Muscle layer of duodenum (tissue), 2 donors: ENCODE data around the gene TP73.

ENCODE experiments used
- H3K27ac ChIP-seq: one replicate; pipeline ENCODE4 v1.7.0; 2013; ENCODE audit warnings: mild to moderate bottlenecking, low read length
- H3K27me3 ChIP-seq: one replicate; pipeline ENCODE4 v1.7.0; 2013; ENCODE audit warnings: low read depth, mild to moderate bottlenecking, control low read depth, low read length
- H3K36me3 ChIP-seq, 2 donors: one replicate each; pipeline ENCODE4 v1.7.0; 2013; ENCODE audit warnings: low read length in 2 of 2, control low read depth in 1 of 2, mild to moderate bottlenecking in 1 of 2; ENCODE audit not compliant: insufficient read depth in 2 of 2, control insufficient read depth in 1 of 2
- H3K4me1 ChIP-seq, 2 donors: one replicate each; pipeline ENCODE4 v1.7.0; 2013; ENCODE audit warnings: low read length in 2 of 2, mild to moderate bottlenecking in 2 of 2, control low read depth in 1 of 2, moderate library complexity in 1 of 2; ENCODE audit not compliant: insufficient read depth in 2 of 2, control insufficient read depth in 1 of 2
- H3K4me3 ChIP-seq, 2 donors: one replicate each; pipeline ENCODE4 v1.7.0; 2013; ENCODE audit warnings: low read length in 2 of 2, low read depth in 1 of 2, mild to moderate bottlenecking in 1 of 2
- H3K9me3 ChIP-seq, 2 donors: one replicate each; pipeline ENCODE4 v1.7.0; 2013; ENCODE audit warnings: low read length in 2 of 2, control low read depth in 1 of 2, mild to moderate bottlenecking in 1 of 2; ENCODE audit not compliant: control insufficient read depth in 1 of 2
- donor health status: healthy.

The TP73 gene

GRCh38 chr1:3708791-3709190, 56.5 kb downstream of the TP73 start:
- H3K4me3 ChIP-seq, result no peak overlapping the region
- H3K27me3 ChIP-seq, result peaks cover 7% of the 10 kb centered on the region
- no peaks in the 10 kb centered on the region for H3K9me3 ChIP-seq
- H3K4me1 ChIP-seq, result no peaks in the 10 kb centered on the region
- H3K36me3 ChIP-seq, result no peaks in the 10 kb centered on the region
- no peak overlapping the region for H3K27ac ChIP-seq

GRCh38 chr1:3710251-3710650, 57.9 kb downstream of the TP73 start:
- Histone ChIP-seq H3K4me1 (peaks cover 0 to 3% of the 10 kb centered on the region in 2 donors), H3K27me3 (peaks cover 7% of the 10 kb centered on the region), H3K4me3 (no peak overlapping the region), H3K27ac (no peak overlapping the region), H3K9me3 (no peaks in the 10 kb centered on the region), H3K36me3 (no peaks in the 10 kb centered on the region)

GRCh38 chr1:3711381-3711779, 59.1 kb downstream of the TP73 start:
- Histone ChIP-seq H3K4me1 (peaks cover 0 to 3% of the 10 kb centered on the region in 2 donors), H3K36me3 (no peaks in the 10 kb centered on the region), H3K27ac (no peak overlapping the region), H3K9me3 (no peaks in the 10 kb centered on the region), H3K27me3 (peaks cover 7% of the 10 kb centered on the region), H3K4me3 (no peak overlapping the region)

- no peak overlapping the region for H3K4me3 ChIP-seq
- H3K9me3 ChIP-seq, result no peaks in the 10 kb centered on the region
- H3K36me3 ChIP-seq, result no peaks in the 10 kb centered on the region
- peaks cover 7% of the 10 kb centered on the region for H3K27me3 ChIP-seq
- H3K27ac ChIP-seq, result no peak overlapping the region
- peaks cover 0 to 3% of the 10 kb centered on the region in 2 donors for H3K4me1 ChIP-seq
These were observed 59.6 kb downstream of the TP73 start for GRCh38 chr1:3711780-3712451.

- Histone ChIP-seq H3K4me3 (no peak overlapping the region), H3K27me3 (peaks cover 12% of the 10 kb centered on the region), H3K27ac (no peak overlapping the region), H3K4me1 (peaks cover 0 to 3% of the 10 kb centered on the region in 2 donors), H3K9me3 (no peaks in the 10 kb centered on the region), H3K36me3 (no peaks in the 10 kb centered on the region)
These were observed 60.5 kb downstream of the TP73 start for GRCh38 chr1:3712573-3713535.

GRCh38 chr1:3713840-3714239, 61.5 kb downstream of the TP73 start:
- H3K27ac ChIP-seq, result no peak overlapping the region
- H3K4me3 ChIP-seq, result no peak overlapping the region
- no peaks in the 10 kb centered on the region for H3K9me3 ChIP-seq
- no peaks in the 10 kb centered on the region for H3K36me3 ChIP-seq
- H3K27me3 ChIP-seq, result peaks cover 9% of the 10 kb centered on the region
- H3K4me1 ChIP-seq, result peaks cover 0 to 3% of the 10 kb centered on the region in 2 donors

- Histone ChIP-seq H3K4me1 (peaks cover 0 to 3% of the 10 kb centered on the region in 2 donors), H3K27ac (no peak overlapping the region), H3K9me3 (no peaks in the 10 kb centered on the region), H3K36me3 (no peaks in the 10 kb centered on the region), H3K4me3 (no peak overlapping the region), H3K27me3 (peaks cover 9% of the 10 kb centered on the region)
These were observed 62.0 kb downstream of the TP73 start for GRCh38 chr1:3714284-3714741.

- Histone ChIP-seq H3K27me3 (peaks cover 6% of the 10 kb centered on the region), H3K36me3 (no peaks in the 10 kb centered on the region), H3K4me1 (peaks cover 0 to 3% of the 10 kb centered on the region in 2 donors), H3K4me3 (no peak overlapping the region), H3K9me3 (no peaks in the 10 kb centered on the region), H3K27ac (no peak overlapping the region)
These were observed 62.5 kb downstream of the TP73 start for GRCh38 chr1:3714814-3715213.

- Histone ChIP-seq H3K9me3 (no peaks in the 10 kb centered on the region), H3K36me3 (no peaks in the 10 kb centered on the region), H3K4me1 (peaks cover 0 to 3% of the 10 kb centered on the region in 2 donors), H3K4me3 (no peak overlapping the region), H3K27me3 (peaks cover 6% of the 10 kb centered on the region), H3K27ac (no peak overlapping the region)
These were observed 64.0 kb downstream of the TP73 start for GRCh38 chr1:3716351-3716750.

GRCh38 chr1:3717041-3717714, 64.9 kb downstream of the TP73 start:
- Histone ChIP-seq H3K4me1 (peaks cover 0 to 3% of the 10 kb centered on the region in 2 donors), H3K36me3 (no peaks in the 10 kb centered on the region), H3K27me3 (peaks cover 6% of the 10 kb centered on the region), H3K9me3 (no peaks in the 10 kb centered on the region), H3K4me3 (no peak overlapping the region), H3K27ac (no peak overlapping the region)
